Tibial artery (tissue), 4 donors: ENCODE data around the gene SNRNP35.
"Not testable (repeated sequence)": the region's sequence is repeated elsewhere in the genome, so short reads cannot be mapped to it uniquely, and the experiment has no call there.

Experiments used
- DNase-seq, 2 donors: peaks; one replicate each; pipeline ENCODE4 v3.0.0-alpha.2; 2019
- H3K27ac ChIP-seq, 2 donors: fragments of 200-600 bp; sonication (generic) in 1 of 2; 1 replicate in 1 of 2; 2 replicates in 1 of 2; pipeline ENCODE4 v1.5.1; 2018 to 2019; ENCODE audit warnings: mild to moderate bottlenecking in 1 of 2
- H3K27me3 ChIP-seq, 2 donors: fragments of 200-600 bp; sonication (generic) in 1 of 2; one replicate each; pipeline versions ENCODE4 v1.5.1 to v1.6.0; 2016 to 2019
- H3K36me3 ChIP-seq, 3 donors: fragments of 200-600 bp; sonication (generic) in 2 of 3; one replicate each; pipeline ENCODE4 v1.5.1; 2016 to 2019; ENCODE audit warnings: mild to moderate bottlenecking in 2 of 3
- H3K4me1 ChIP-seq, 4 donors: fragments of 200-600 bp; sonication (generic) in 2 of 4; 1 replicate in 3 of 4; 2 replicates in 1 of 4; pipeline ENCODE4 v1.5.1; 2016 to 2019
- H3K4me3 ChIP-seq, 2 donors: fragments of 200-600 bp; sonication (generic) in 1 of 2; 1 replicate in 1 of 2; 2 replicates in 1 of 2; pipeline ENCODE4 v1.5.1; 2018 to 2019; ENCODE audit warnings: mild to moderate bottlenecking in 2 of 2
- H3K9me3 ChIP-seq, 3 donors: fragments of 200-600 bp; sonication (generic) in 1 of 3; one replicate each; pipeline ENCODE4 v1.5.1; 2016 to 2019
- intact Hi-C: fragments of 100-400 bp; cut with DNase I; formaldehyde crosslinking; loops from one replicate; pipeline ENCODE4 v1.15.0; 2023; ENCODE audit warnings: low total_unique reads
- TF ChIP-seq, protein P1 (sequence below), 2 experiments: fragments of 200-600 bp in 1 of 2; fragments of 450-650 bp in 1 of 2; IDR thresholded peaks; one replicate each; pipeline ENCODE4 v1.5.1; 2017 to 2019; ENCODE audit warnings: antibody characterized with exemption in 2 of 2, mild to moderate bottlenecking in 1 of 2, moderate library complexity in 1 of 2

The SNRNP35 gene

DNA sequence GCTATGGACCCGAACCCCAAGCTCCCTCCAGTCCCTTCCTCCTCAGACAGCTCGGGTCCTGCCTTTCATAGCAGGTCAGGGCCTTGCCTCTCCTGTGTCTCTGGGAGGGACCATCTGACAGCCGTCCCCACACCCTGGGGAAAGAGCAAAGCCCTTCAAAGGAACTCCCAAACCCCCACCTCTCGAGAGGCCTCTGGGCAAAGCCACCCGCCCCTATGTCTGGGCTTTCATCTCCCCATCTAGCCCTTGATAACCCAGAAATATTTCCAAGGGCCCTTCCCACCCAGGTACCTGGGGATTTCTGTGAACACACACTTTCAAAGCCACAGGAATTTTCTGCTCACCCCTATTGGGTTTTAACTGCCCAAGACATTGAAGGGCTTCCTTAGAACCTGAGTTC, 32.1 kb downstream of the SNRNP35 start:
- Histone ChIP-seq H3K27ac (no peak overlapping the region), H3K4me3 (no peak overlapping the region), H3K9me3 (no peaks in the 10 kb centered on the region), H3K4me1 (no peaks in the 10 kb centered on the region), H3K27me3 (no peaks in the 10 kb centered on the region), H3K36me3 (peaks cover 0 to 24% (median 13%) of the 10 kb centered on the region in 3 donors)
- intact Hi-C loops = no loop called here
- TF ChIP-seq, protein P1, sequence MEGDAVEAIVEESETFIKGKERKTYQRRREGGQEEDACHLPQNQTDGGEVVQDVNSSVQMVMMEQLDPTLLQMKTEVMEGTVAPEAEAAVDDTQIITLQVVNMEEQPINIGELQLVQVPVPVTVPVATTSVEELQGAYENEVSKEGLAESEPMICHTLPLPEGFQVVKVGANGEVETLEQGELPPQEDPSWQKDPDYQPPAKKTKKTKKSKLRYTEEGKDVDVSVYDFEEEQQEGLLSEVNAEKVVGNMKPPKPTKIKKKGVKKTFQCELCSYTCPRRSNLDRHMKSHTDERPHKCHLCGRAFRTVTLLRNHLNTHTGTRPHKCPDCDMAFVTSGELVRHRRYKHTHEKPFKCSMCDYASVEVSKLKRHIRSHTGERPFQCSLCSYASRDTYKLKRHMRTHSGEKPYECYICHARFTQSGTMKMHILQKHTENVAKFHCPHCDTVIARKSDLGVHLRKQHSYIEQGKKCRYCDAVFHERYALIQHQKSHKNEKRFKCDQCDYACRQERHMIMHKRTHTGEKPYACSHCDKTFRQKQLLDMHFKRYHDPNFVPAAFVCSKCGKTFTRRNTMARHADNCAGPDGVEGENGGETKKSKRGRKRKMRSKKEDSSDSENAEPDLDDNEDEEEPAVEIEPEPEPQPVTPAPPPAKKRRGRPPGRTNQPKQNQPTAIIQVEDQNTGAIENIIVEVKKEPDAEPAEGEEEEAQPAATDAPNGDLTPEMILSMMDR (IDR thresholded peaks at IDR 0.05) = no peak
- DNase-seq = no peak

DNA sequence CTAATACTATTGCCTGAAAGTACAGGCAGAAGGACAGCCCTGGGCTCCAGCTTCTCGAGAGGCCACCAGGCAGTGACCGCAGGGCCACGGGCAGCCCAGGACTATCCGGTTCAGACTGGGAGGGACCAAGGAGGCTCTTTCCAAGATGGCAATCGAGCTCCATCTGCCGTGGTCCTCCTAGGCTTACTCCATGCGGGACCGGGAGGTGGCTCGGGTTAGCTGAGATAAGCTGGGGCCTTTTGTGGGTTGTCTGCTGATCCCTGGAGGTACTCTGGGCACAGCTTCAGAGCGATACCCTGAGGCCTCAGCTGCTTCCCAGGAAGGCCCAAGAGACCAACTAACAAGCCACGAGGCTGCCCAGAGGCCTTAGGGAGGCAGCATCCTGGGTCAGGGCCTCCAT, 33.1 kb downstream of the SNRNP35 start:
- Histone ChIP-seq H3K9me3 (no peaks in the 10 kb centered on the region), H3K4me3 (no peak overlapping the region), H3K27ac (no peak overlapping the region), H3K36me3 (peaks cover 0 to 26% (median 9%) of the 10 kb centered on the region in 3 donors), H3K27me3 (no peaks in the 10 kb centered on the region), H3K4me1 (no peaks in the 10 kb centered on the region)
- no peak for DNase-seq
- intact Hi-C loops = no loop called here
- TF ChIP-seq, protein P1 (IDR thresholded peaks at IDR 0.05) = no peak

DNA sequence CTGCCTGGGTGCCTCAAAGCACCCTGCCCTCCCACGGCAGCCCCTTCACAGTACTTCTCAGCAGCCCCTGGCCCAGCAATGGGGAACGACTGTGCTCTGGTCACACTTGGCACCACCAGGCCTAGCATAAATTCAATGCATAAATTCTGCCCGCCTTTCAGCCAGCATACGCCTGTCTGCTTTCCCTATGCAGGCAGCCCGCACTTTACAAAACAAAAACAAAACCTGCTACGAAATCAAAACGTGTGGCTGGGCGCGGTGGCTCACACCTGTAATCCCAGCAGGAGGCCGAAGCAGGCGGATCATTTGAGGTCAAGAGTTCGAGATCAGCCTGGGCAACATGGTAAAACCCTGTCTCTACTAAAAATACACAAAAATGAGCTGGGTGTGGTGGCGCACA, 33.5 kb downstream of the SNRNP35 start:
- TF ChIP-seq, protein P1 (IDR thresholded peaks at IDR 0.05) = no peak
- intact Hi-C loops = no loop called here
- Histone ChIP-seq H3K27ac (no peak overlapping the region), H3K9me3 (no peaks in the 10 kb centered on the region), H3K36me3 (peaks cover 0 to 29% (median 13%) of the 10 kb centered on the region in 3 donors), H3K4me3 (no peak overlapping the region), H3K27me3 (no peaks in the 10 kb centered on the region), H3K4me1 (no peaks in the 10 kb centered on the region)
- no peak for DNase-seq

DNA sequence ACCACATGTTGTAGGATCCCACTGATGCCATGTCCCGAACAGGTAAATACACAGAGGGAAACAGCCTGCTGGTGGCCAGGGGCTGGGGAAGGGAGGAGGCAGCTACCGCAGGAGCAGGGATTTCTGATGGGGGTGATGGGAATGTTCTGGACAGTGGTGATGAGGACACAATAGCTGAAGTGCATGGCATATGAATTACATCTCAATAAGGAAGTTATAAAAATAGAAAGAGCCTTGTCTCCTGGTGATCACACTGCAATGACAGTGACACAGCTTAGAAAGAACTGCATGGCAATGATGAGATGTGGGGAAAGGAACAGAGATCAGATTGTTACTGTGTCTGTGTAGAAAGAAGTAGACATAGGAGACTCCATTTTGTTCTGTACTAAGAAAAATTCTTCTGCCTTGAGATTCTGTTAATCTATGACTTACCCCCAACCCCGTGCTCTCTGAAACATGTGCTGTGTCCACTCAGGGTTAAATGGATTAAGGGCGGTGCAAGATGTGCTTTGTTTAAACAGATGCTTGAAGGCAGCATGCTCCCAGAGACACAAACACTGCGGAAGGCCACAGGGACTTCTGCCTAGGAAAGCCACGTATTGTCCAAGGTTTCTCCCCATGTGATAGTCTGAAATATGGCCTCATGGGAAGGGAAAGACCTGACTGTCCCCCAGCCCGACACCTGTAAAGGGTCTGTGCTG, 34.5 kb downstream of the SNRNP35 start:
- intact Hi-C loops, H3K4me3 ChIP-seq, DNase-seq, H3K4me1 ChIP-seq, H3K27me3 ChIP-seq, H3K9me3 ChIP-seq, H3K27ac ChIP-seq: not testable (repeated sequence)
- H3K36me3 ChIP-seq = peaks cover 0 to 39% (median 19%) of the 10 kb centered on the region in 3 donors

DNA sequence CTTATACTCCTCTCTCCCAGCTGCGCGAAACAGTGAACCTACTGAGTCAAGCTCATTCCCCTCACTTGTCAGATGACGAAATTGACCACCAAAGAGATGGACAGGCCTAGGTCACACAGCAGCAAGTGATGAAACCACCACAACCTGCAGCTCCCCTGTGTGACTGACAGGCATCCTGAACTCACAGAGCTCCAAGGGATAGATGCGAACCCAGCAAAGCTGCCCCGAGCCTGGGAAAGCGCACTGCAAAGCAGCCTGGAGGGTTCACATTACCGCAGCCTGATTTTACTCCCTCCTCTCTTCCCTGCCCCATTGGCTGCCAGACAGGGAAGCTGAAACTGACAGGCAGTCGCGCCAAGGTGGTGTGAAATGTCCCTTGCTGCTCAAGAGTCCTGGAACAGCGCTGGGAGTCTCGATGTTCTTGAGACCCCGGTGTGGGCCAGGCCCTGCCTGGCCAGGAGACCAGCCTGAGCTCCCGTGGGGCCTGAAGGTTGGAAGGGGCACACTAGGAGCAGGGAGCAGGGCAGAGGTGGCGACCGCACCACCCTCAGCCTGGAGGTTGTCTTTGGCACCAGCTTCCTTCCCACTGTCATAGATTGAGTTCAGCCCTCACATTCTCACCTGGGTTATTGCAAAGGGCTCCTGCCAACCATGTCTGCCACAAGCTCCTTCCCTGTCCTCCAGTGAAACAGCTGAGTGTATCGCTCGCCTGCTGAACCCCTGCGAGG, 36.3 kb downstream of the SNRNP35 start:
- DNase-seq = no peak
- intact Hi-C loops = no loop called here
- H3K36me3 ChIP-seq = peaks cover 6 to 51% (median 30%) of the 10 kb centered on the region in 3 donors
- no peaks in the 10 kb centered on the region for H3K9me3 ChIP-seq
- no peak overlapping the region for H3K4me3 ChIP-seq
- H3K27ac ChIP-seq = peak overlapping the region in 1 of 2 donors; percentile 10
- TF ChIP-seq, protein P1 (IDR thresholded peaks at IDR 0.05) = no peak
- H3K27me3 ChIP-seq = no peaks in the 10 kb centered on the region
- H3K4me1 ChIP-seq = no peaks in the 10 kb centered on the region

DNA sequence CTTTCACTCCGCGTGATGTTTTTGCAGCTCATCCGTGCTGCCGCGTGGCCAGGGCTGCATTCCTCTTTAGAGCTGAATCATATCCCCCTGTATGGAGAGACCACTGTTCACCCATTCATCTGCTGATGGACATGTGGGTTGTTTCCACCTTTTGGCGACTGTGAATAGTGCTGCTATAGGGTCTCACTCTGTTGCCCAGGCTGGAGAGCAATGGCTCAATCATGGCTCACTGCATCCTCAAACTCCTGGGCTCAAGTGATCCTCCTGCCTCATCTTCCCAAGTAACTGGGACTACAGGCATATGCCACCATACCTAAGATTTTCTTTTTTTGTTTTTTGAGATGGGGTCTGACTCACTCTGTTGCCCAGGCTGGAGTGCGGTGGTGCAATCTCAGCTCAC, 39.1 kb downstream of the SNRNP35 start:
- no peak overlapping the region for H3K27ac ChIP-seq
- no peaks in the 10 kb centered on the region for H3K4me1 ChIP-seq
- no peaks in the 10 kb centered on the region for H3K9me3 ChIP-seq
- peaks cover 8 to 52% (median 31%) of the 10 kb centered on the region in 3 donors for H3K36me3 ChIP-seq
- intact Hi-C loops = no loop called here
- H3K4me3 ChIP-seq = no peak overlapping the region
- TF ChIP-seq, protein P1 (IDR thresholded peaks at IDR 0.05) = no peak
- DNase-seq = no peak
- H3K27me3 ChIP-seq = no peaks in the 10 kb centered on the region
